MM.1S (cell line): Measurements from ENCODE around the gene FOXP4.

Source experiments
- DNase-seq: peaks from one replicate; pipeline ENCODE4 v3.0.0-alpha.2; 2015
- H2AFZ ChIP-seq: fragments of 300-600 bp; sonication (generic); 2 replicates; pipeline ENCODE4 v1.6.0; 2016; ENCODE audit warnings: antibody characterized with exemption, low read length
- H3F3A ChIP-seq: fragments of 300-600 bp; sonication (generic); 2 replicates; pipeline ENCODE4 v1.6.1; 2016; ENCODE audit warnings: mild to moderate bottlenecking, antibody characterized with exemption, low read length, moderate library complexity, mixed read lengths; ENCODE audit not compliant: insufficient read depth
- H3K27ac ChIP-seq: fragments of 300-600 bp; sonication (generic); 2 replicates; pipeline ENCODE4 v1.5.1; 2016; ENCODE audit warnings: mild to moderate bottlenecking, low read length
- H3K27me3 ChIP-seq: fragments of 300-600 bp; sonication (generic); replicated peaks from 2 replicates; pipeline ENCODE4 v1.6.0; 2016; ENCODE audit warnings: low read length; ENCODE audit not compliant: insufficient read depth
- H3K36me3 ChIP-seq: fragments of 300-600 bp; sonication (generic); replicated peaks from 2 replicates; pipeline ENCODE4 v1.6.1; 2016; ENCODE audit warnings: mild to moderate bottlenecking, low read length, mixed read lengths; ENCODE audit not compliant: insufficient read depth
- H3K4me1 ChIP-seq: fragments of 300-600 bp; sonication (generic); 2 replicates; pipeline ENCODE4 v1.6.1; 2016; ENCODE audit warnings: low read length, mixed read lengths
- H3K4me2 ChIP-seq: fragments of 300-600 bp; sonication (generic); 2 replicates; pipeline ENCODE4 v1.6.0; 2016; ENCODE audit warnings: low read depth, low read length
- H3K4me3 ChIP-seq: fragments of 300-600 bp; sonication (generic); 2 replicates; pipeline ENCODE4 v1.5.1; 2016; ENCODE audit warnings: low read length, mixed read lengths
- H3K79me2 ChIP-seq: fragments of 300-600 bp; sonication (generic); 2 replicates; pipeline ENCODE4 v1.6.1; 2016; ENCODE audit warnings: mixed run types, low read length, mixed read lengths
- H3K9ac ChIP-seq: fragments of 300-600 bp; sonication (generic); 2 replicates; pipeline ENCODE4 v1.6.1; 2016; ENCODE audit warnings: low read length, mixed read lengths
- H3K9me2 ChIP-seq: fragments of 300-600 bp; sonication (generic); replicated peaks from 2 replicates; pipeline ENCODE4 v1.6.1; 2016; ENCODE audit warnings: mild to moderate bottlenecking, low read length, mixed read lengths; ENCODE audit not compliant: insufficient read depth
- H3K9me3 ChIP-seq: fragments of 300-600 bp; sonication (generic); replicated peaks from 2 replicates; pipeline ENCODE4 v1.6.1; 2016; ENCODE audit warnings: mild to moderate bottlenecking, low read length, mixed read lengths; ENCODE audit not compliant: insufficient read depth
- H4K20me1 ChIP-seq: fragments of 300-600 bp; sonication (generic); 2 replicates; pipeline ENCODE4 v1.6.1; 2016; ENCODE audit warnings: mild to moderate bottlenecking, low read length, moderate library complexity, mixed read lengths; ENCODE audit not compliant: insufficient read depth
- CTCF ChIP-seq: fragments of 300-600 bp; sonication (generic); IDR thresholded peaks from 2 replicates; pipeline ENCODE4 v1.5.1; 2016; ENCODE audit warnings: antibody characterized with exemption, low read length, mixed read lengths
- EZH2 ChIP-seq: fragments of 300-600 bp; sonication (generic); optimal IDR thresholded peaks from 2 replicates; pipeline ENCODE3; 2017; ENCODE audit warnings: low read depth, mild to moderate bottlenecking, antibody characterized with exemption, low read length, mixed read lengths
- EZH2phosphoT487 ChIP-seq: fragments of 300-600 bp; sonication (generic); IDR thresholded peaks from 2 replicates; pipeline ENCODE4 v1.6.1; 2018; ENCODE audit warnings: antibody characterized with exemption, low read length

The FOXP4 gene

GRCh38 chr6:41564448-41565142 is 18.4 kb downstream of the FOXP4 start:
- Histone ChIP-seq H4K20me1 (no peaks in the 10 kb centered on the region), H3F3A (no peaks in the 10 kb centered on the region), H3K4me3 (no peak overlapping the region), H3K9me3 (no peaks in the 10 kb centered on the region), H3K27ac (no peak overlapping the region), H3K36me3 (no peaks in the 10 kb centered on the region), H3K4me1 (no peaks in the 10 kb centered on the region), H3K9me2 (no peaks in the 10 kb centered on the region), H3K9ac (no peak overlapping the region), H2AFZ (no peak overlapping the region), H3K27me3 (no peaks in the 10 kb centered on the region), H3K79me2 (no peaks in the 10 kb centered on the region), H3K4me2 (no peak overlapping the region)
- TF ChIP-seq CTCF (no peak), EZH2 (no peak), EZH2phosphoT487 (no peak)
- no peak for DNase-seq

- H3K9ac ChIP-seq, result no peak overlapping the region
- H2AFZ ChIP-seq, result no peak overlapping the region
- H3K4me2 ChIP-seq, result no peak overlapping the region
- no peak overlapping the region for H3K4me3 ChIP-seq
- no peak overlapping the region for H3K27ac ChIP-seq
- no peaks in the 10 kb centered on the region for H3K9me3 ChIP-seq
- no peaks in the 10 kb centered on the region for H4K20me1 ChIP-seq
- TF ChIP-seq EZH2, result no peak
- no peak for TF ChIP-seq CTCF
- no peak for TF ChIP-seq EZH2phosphoT487
- H3K36me3 ChIP-seq, result no peaks in the 10 kb centered on the region
- no peaks in the 10 kb centered on the region for H3K9me2 ChIP-seq
- H3F3A ChIP-seq, result no peaks in the 10 kb centered on the region
- no peak for DNase-seq
- H3K79me2 ChIP-seq, result no peaks in the 10 kb centered on the region
- H3K4me1 ChIP-seq, result no peaks in the 10 kb centered on the region
- no peaks in the 10 kb centered on the region for H3K27me3 ChIP-seq
Measured at GRCh38 chr6:41565701-41566100, 19.5 kb downstream of the FOXP4 start.

GRCh38 chr6:41566961-41567360 is 20.8 kb downstream of the FOXP4 start:
- Histone ChIP-seq H3K9me2 (no peaks in the 10 kb centered on the region), H3K27me3 (no peaks in the 10 kb centered on the region), H3K9me3 (no peaks in the 10 kb centered on the region), H3K4me2 (no peak overlapping the region), H3K4me1 (no peaks in the 10 kb centered on the region), H3F3A (no peaks in the 10 kb centered on the region), H3K36me3 (no peaks in the 10 kb centered on the region), H4K20me1 (no peaks in the 10 kb centered on the region), H2AFZ (no peak overlapping the region), H3K9ac (no peak overlapping the region), H3K79me2 (no peaks in the 10 kb centered on the region), H3K4me3 (no peak overlapping the region), H3K27ac (no peak overlapping the region)
- TF ChIP-seq EZH2phosphoT487, result no peak
- TF ChIP-seq EZH2, result no peak
- no peak for TF ChIP-seq CTCF
- no peak for DNase-seq
